CD4-positive, alpha-beta T cell treated with Interleukin-10 for 1 hour (primary cell): ENCODE results near the gene SPTBN5.

ENCODE experiments used
- DNase-seq: peaks from one replicate; pipeline ENCODE4 v3.0.0-alpha.2; 2020

The SPTBN5 gene

GRCh38 chr15:41799488-41799805, 94.4 kb downstream of the SPTBN5 start:
- no peak for DNase-seq

GRCh38 chr15:41798607-41799487, 95.0 kb downstream of the SPTBN5 start:
- no peak for DNase-seq
